Activated CD4-positive, alpha-beta T cell treated with anti-CD3 and anti-CD28 coated beads, Interleukin-2, amount 50 U/mL, for 24 hours (primary cell): Measurements from ENCODE around the gene MAGEA6.
"Not testable (repeated sequence)": the region's sequence is repeated elsewhere in the genome, so short reads cannot be mapped to it uniquely, and the experiment has no call there.

Experiments used
- DNase-seq, 2 donors: peaks; one replicate each; pipeline ENCODE4 v3.0.0-alpha.2; 2020; ENCODE audit warnings: low read depth in 1 of 2, low spot score in 1 of 2

Gene MAGEA6

DNA sequence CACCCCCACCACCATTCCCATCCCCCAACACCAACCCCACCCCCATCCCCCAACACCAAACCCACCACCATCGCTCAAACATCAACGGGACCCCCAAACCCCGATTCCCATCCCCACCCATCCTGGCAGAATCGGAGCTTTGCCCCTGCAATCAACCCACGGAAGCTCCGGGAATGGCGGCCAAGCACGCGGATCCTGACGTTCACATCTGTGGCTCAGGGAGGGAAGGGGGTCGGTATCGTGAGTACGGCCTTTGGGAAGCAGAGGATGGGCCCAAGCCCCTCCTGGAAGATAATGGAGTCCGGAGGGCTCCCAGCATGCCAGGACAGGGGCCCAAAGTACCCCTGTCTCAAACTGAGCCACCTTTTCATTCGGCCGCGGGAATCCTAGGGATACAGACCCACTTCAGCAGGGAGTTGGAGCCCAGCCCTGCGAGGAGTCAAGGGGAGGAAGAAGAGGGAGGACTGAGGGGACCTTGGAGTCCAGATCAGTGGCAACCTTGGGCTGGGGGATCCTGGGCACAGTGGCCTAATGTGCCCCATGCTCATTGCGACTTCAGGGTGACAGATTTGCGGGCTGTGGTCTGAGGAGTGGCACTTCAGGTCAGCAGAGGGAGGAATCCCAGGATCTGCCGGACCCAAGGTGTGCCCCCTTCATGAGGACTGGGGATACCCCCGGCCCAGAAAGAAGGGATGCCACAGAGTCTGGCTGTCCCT lies 35.2 kb downstream of the MAGEA6 start:
- not testable (repeated sequence) for DNase-seq

DNA sequence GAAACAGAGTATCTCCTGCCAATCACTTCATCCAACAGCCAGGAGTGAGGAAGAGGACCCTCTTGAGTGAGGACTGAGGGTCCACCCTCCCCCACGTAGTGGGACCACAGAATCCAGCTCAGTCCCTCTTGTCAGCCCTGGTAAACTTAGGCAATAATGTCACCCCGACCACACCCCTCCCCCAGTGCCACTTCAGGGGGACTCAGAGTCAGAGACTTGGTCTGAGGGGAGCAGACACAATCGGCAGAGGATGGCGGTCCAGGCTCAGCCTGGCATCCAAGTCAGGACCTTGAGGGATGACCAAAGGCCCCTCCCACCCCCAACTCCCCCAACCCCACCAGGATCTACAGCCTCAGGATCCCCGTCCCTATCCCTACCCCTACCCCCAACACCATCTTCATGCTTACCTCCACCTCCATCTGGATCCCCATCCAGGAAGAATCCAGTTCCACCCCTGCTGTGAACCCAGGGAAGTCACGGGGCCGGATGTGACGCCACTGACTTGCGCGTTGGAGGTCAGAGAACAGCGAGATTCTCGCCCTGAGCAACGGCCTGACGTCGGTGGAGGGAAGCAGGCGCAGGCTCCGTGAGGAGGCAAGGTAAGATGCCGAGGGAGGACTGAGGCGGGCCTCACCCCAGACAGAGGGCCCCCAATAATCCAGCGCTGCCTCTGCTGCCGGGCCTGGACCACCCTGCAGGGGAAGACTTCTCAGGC lies 36.1 kb downstream of the MAGEA6 start, which contains the start of the genes CSAG1 and MAGEA12:
TSS of gene CSAG1 (minus strand) at position 461 of the 715 bp plus-strand sequence. CDS start 1,261 bp downstream, outside the sequence.
TSS of gene MAGEA12 (plus strand) at position 497 of the 715 bp plus-strand sequence. CDS start 2,405 bp downstream, outside the sequence.
- DNase-seq = no peak

DNA sequence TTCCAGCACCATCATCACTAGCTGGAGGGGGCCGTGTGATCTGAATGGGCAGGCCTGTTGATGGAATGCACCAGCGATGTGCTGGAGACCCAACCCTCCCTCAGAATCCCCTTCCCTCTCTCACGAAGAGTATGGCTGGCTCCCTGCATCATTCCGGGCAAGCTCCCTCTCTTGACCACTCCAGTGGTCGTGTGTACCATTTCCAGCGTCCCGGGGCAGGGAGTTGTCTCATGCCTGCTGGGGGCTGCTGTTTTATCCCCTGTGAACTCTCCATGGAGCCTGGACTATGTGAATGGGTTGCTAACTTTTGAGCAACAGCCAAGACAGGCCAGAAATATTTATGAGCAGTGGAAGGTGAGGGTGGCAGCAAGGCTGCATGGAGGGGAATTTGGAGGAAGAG lies 44.1 kb downstream of the MAGEA6 start:
- DNase-seq = no peak
